H9 (cell line): ENCODE results near the gene RPL6. TPM values are rescaled to one million over a fixed set of nuclear protein-coding genes. Genes with fewer than 3 reads are reported as not detected.
A peak's percentile ranks its signal among the peaks of the same experiment; 100 is the strongest.

Experiments
- DNase-seq: peaks from one replicate; pipeline ENCODE4 v3.0.0-alpha.2; 2017
- H2AFZ ChIP-seq: one replicate; pipeline ENCODE4 v1.6.1; 2013; ENCODE audit warnings: mild to moderate bottlenecking, low read length, control low read depth, moderate library complexity
- H2AK5ac ChIP-seq: 2 replicates; pipeline ENCODE4 v1.6.1; 2013; ENCODE audit warnings: low read length, control low read depth, mixed read lengths; ENCODE audit not compliant: insufficient read length
- H2BK120ac ChIP-seq: one replicate; pipeline ENCODE4 v1.6.1; 2013; ENCODE audit warnings: low read depth, mild to moderate bottlenecking, low read length, control low read depth, inconsistent platforms; ENCODE audit not compliant: poor library complexity, severe bottlenecking
- H2BK12ac ChIP-seq: 2 replicates; pipeline ENCODE4 v1.6.1; 2013; ENCODE audit warnings: low read length, control low read depth, mixed read lengths, low read depth; ENCODE audit not compliant: insufficient read length
- H2BK15ac ChIP-seq: 2 replicates; pipeline ENCODE4 v1.6.1; 2013; ENCODE audit warnings: low read depth, low read length, control low read depth
- H2BK20ac ChIP-seq: one replicate; pipeline ENCODE4 v1.6.1; 2013; ENCODE audit warnings: low read depth, mild to moderate bottlenecking, low read length, control low read depth, inconsistent platforms; ENCODE audit not compliant: poor library complexity, severe bottlenecking
- H2BK5ac ChIP-seq: 2 replicates; pipeline ENCODE4 v1.6.1; 2013; ENCODE audit warnings: low read length, control low read depth, mixed read lengths; ENCODE audit not compliant: insufficient read length
- H3K14ac ChIP-seq: 2 replicates; pipeline ENCODE4 v1.6.1; 2013; ENCODE audit warnings: low read length, control low read depth; ENCODE audit not compliant: insufficient read depth
- H3K18ac ChIP-seq: 2 replicates; pipeline ENCODE4 v1.6.1; 2013; ENCODE audit warnings: low read depth, mild to moderate bottlenecking, mixed read lengths, low read length, control low read depth; ENCODE audit not compliant: insufficient read length
- H3K23ac ChIP-seq: 2 replicates; pipeline ENCODE4 v1.6.1; 2013; ENCODE audit warnings: low read length, control low read depth, mixed read lengths, low read depth; ENCODE audit not compliant: insufficient read length
- H3K23me2 ChIP-seq: 2 replicates; pipeline ENCODE4 v1.6.1; 2013; ENCODE audit warnings: low read depth, mild to moderate bottlenecking, mixed read lengths, low read length, control low read depth; ENCODE audit not compliant: insufficient read length, poor library complexity, severe bottlenecking
- H3K27ac ChIP-seq: 2 replicates; pipeline ENCODE4 v1.5.1; 2013; ENCODE audit warnings: low read length, control low read depth, mixed read lengths, low read depth; ENCODE audit not compliant: insufficient read length
- H3K27me3 ChIP-seq: 2 replicates; pipeline ENCODE4 v1.6.1; 2013; ENCODE audit warnings: low read length, control low read depth, inconsistent platforms; ENCODE audit not compliant: insufficient read depth
- H3K4ac ChIP-seq: 2 replicates; pipeline ENCODE4 v1.6.1; 2013; ENCODE audit warnings: low read depth, mild to moderate bottlenecking, control low read depth, inconsistent platforms, low read length, moderate library complexity
- H3K4me1 ChIP-seq: 2 replicates; pipeline ENCODE4 v1.6.1; 2013; ENCODE audit warnings: low read length, control low read depth, inconsistent platforms; ENCODE audit not compliant: insufficient read depth
- H3K4me2 ChIP-seq: 2 replicates; pipeline ENCODE4 v1.6.1; 2013; ENCODE audit warnings: low read length, control low read depth, mixed read lengths; ENCODE audit not compliant: insufficient read length, insufficient read depth
- H3K56ac ChIP-seq: 2 replicates; pipeline ENCODE4 v1.6.1; 2013; ENCODE audit warnings: low read depth, mild to moderate bottlenecking, mixed read lengths, low read length, control low read depth; ENCODE audit not compliant: insufficient read length
- H3K79me1 ChIP-seq: 2 replicates; pipeline ENCODE4 v1.6.1; 2013; ENCODE audit warnings: low read depth, mild to moderate bottlenecking, moderate library complexity, low read length, control low read depth, inconsistent platforms; ENCODE audit not compliant: insufficient read depth, poor library complexity, severe bottlenecking
- H3K79me2 ChIP-seq: 2 replicates; pipeline ENCODE4 v1.6.1; 2013; ENCODE audit warnings: low read length, control low read depth, inconsistent platforms; ENCODE audit not compliant: insufficient read depth
- H3K9ac ChIP-seq: 2 replicates; pipeline ENCODE4 v1.6.1; 2013; ENCODE audit warnings: low read length, control low read depth, mixed read lengths; ENCODE audit not compliant: insufficient read length; ENCODE audit errors: extremely low read depth
- H3K9me3 ChIP-seq: one replicate; pipeline ENCODE4 v1.6.1; 2013; ENCODE audit warnings: low read depth, low read length, inconsistent platforms; ENCODE audit not compliant: control insufficient read depth
- H3T11ph ChIP-seq: one replicate; pipeline ENCODE4 v1.6.1; 2013; ENCODE audit warnings: mild to moderate bottlenecking, low read length, control low read depth, inconsistent platforms
- H4K20me1 ChIP-seq: one replicate; pipeline ENCODE4 v1.6.1; 2013; ENCODE audit not compliant: control insufficient read depth, insufficient read length, insufficient read depth
- H4K5ac ChIP-seq: 2 replicates; pipeline ENCODE4 v1.6.1; 2013; ENCODE audit warnings: low read depth, mild to moderate bottlenecking, mixed read lengths, low read length, control low read depth; ENCODE audit not compliant: insufficient read length
- H4K8ac ChIP-seq: replicated peaks from 2 replicates; pipeline ENCODE4 v1.6.1; 2013; ENCODE audit warnings: low read length, control low read depth, mixed read lengths, low read depth; ENCODE audit not compliant: insufficient read length
- H4K91ac ChIP-seq: 2 replicates; pipeline ENCODE4 v1.6.1; 2013; ENCODE audit warnings: low read depth, mild to moderate bottlenecking, moderate library complexity, mixed read lengths, low read length, control low read depth; ENCODE audit not compliant: insufficient read length
- H3K27ac Mint-ChIP-seq, 3 experiments: 2 replicates in 2 of 3; 3 replicates in 1 of 3; pipeline ENCODE4 v1.8.0; 2020 to 2021; ENCODE audit warnings: mixed read lengths in 3 of 3, mild to moderate bottlenecking in 1 of 3, moderate library complexity in 1 of 3
- H3K27me3 Mint-ChIP-seq: 2 replicates; pipeline ENCODE4 v1.8.0; 2021; ENCODE audit warnings: low read depth, mild to moderate bottlenecking, moderate library complexity, mixed read lengths
- H3K36me3 Mint-ChIP-seq, 3 experiments: 2 replicates in 2 of 3; 3 replicates in 1 of 3; pipeline ENCODE4 v1.8.0; 2020 to 2021; ENCODE audit warnings: low read depth in 3 of 3, mixed read lengths in 3 of 3; ENCODE audit not compliant: insufficient read depth in 1 of 3
- H3K4me1 Mint-ChIP-seq, 2 experiments: 2 replicates each; pipeline ENCODE4 v1.8.0; 2020; ENCODE audit warnings: mixed read lengths in 2 of 2
- H3K4me3 Mint-ChIP-seq, 2 experiments: 2 replicates in 1 of 2; 3 replicates in 1 of 2; pipeline ENCODE4 v1.8.0; 2020 to 2021; ENCODE audit warnings: mild to moderate bottlenecking in 2 of 2, mixed read lengths in 2 of 2, moderate library complexity in 1 of 2
- H3K9me3 Mint-ChIP-seq, 2 experiments: 2 replicates in 1 of 2; 3 replicates in 1 of 2; pipeline ENCODE4 v1.8.0; 2020; ENCODE audit warnings: mild to moderate bottlenecking in 2 of 2, mixed read lengths in 2 of 2, moderate library complexity in 1 of 2
- CTCF ChIP-seq: fragments of 200-600 bp; sonication (generic); conservative IDR thresholded peaks from 3 replicates; pipeline ENCODE4 v1.8.0; 2021; ENCODE audit warnings: antibody characterized with exemption, mild to moderate bottlenecking
- WGBS: extraction: QIAGEN DNeasy Blood & Tissue Kit; methylation state at CpG from one replicate; pipeline ENCODE4 v1.1.7; 2013; ENCODE audit warnings: missing lambda C conversion rate, low lambda C conversion rate, mixed read lengths; ENCODE audit not compliant: insufficient read length; ENCODE audit errors: extremely low coverage; 5-methylcytosine and 5-hydroxymethylcytosine counted together
- total RNA-seq: library from RNA; stranded (reverse); gene quantifications from 2 replicates; pipeline ENCODE4 v1.2.1, GENCODE V29; 2021

Gene RPL6
- total RNA-seq, 1 experiment from 2014 or later, result 1,921 TPM

- H3K9ac ChIP-seq, result no peak overlapping the region
- H3K27me3 ChIP-seq, result no peaks in the 10 kb centered on the region
- H2BK20ac ChIP-seq, result no peak overlapping the region
- H2BK120ac ChIP-seq, result no peak overlapping the region
- no CpG with 5 or more reads among the region's 6 CpGs for WGBS
- Mint-ChIP-seq H3K27me3 (no peaks in the 10 kb centered on the region), H3K4me3 (no peak overlapping the region), H3K36me3 (no peaks in the 10 kb centered on the region), H3K27ac (peak overlapping the region in 1 of 3 experiments; percentile 71; a peak in 1 of 7 replicates), H3K9me3 (no peaks in the 10 kb centered on the region), H3K4me1 (peaks cover 9 to 10% of the 10 kb centered on the region in 2 experiments; a peak in 3 of 4 replicates)
- no peaks in the 10 kb centered on the region for H3K23me2 ChIP-seq
- H3K4me1 ChIP-seq, result peaks cover 2% of the 10 kb centered on the region; the same call in 1 of the 2 replicates
- no peak overlapping the region for H3K27ac ChIP-seq
- H2BK5ac ChIP-seq, result no peak overlapping the region
- H3T11ph ChIP-seq, result no peak overlapping the region
- H2BK15ac ChIP-seq, result no peak overlapping the region
- H3K18ac ChIP-seq, result no peak overlapping the region
- DNase-seq, result no peak
- H3K4me2 ChIP-seq, result no peak overlapping the region
- no peak overlapping the region for H4K5ac ChIP-seq
- peaks cover 6% of the 10 kb centered on the region for H3K79me1 ChIP-seq
- no peak overlapping the region for H3K23ac ChIP-seq
- H4K8ac ChIP-seq, result no peak overlapping the region
- no peak overlapping the region for H3K14ac ChIP-seq
- no peak overlapping the region for H4K91ac ChIP-seq
- no peak for TF ChIP-seq CTCF
- no peaks in the 10 kb centered on the region for H3K9me3 ChIP-seq
- no peak overlapping the region for H2AFZ ChIP-seq
- no peak overlapping the region for H2AK5ac ChIP-seq
- peaks cover 5% of the 10 kb centered on the region; the same call in 1 of the 2 replicates for H3K79me2 ChIP-seq
- no peaks in the 10 kb centered on the region for H4K20me1 ChIP-seq
- H2BK12ac ChIP-seq, result no peak overlapping the region
- no peak overlapping the region for H3K56ac ChIP-seq
- no peak overlapping the region for H3K4ac ChIP-seq
Observed at GRCh38 chr12:112368856-112369255, 40.5 kb downstream of the RPL6 start.
